Brain microvascular endothelial cell (primary cell): ENCODE results near the gene MFSD6.
"Not testable (repeated sequence)": the region's sequence is repeated elsewhere in the genome, so short reads cannot be mapped to it uniquely, and the experiment has no call there.

Experiments used
- DNase-seq: peaks from one replicate; pipeline ENCODE4 v3.0.0-alpha.2; 2020
- H3K27ac ChIP-seq: fragments of 250-450 bp; sonication (Bioruptor Pico); 2 replicates; pipeline ENCODE4 v1.5.1; 2020; ENCODE audit warnings: mild to moderate bottlenecking, moderate library complexity
- H3K27me3 ChIP-seq: fragments of 250-450 bp; sonication (Bioruptor Pico); replicated peaks from 2 replicates; pipeline ENCODE4 v1.5.1; 2020; ENCODE audit warnings: mild to moderate bottlenecking
- H3K36me3 ChIP-seq: fragments of 250-450 bp; sonication (Bioruptor Pico); replicated peaks from 2 replicates; pipeline ENCODE4 v1.5.1; 2020; ENCODE audit warnings: mild to moderate bottlenecking
- H3K4me3 ChIP-seq: 2 replicates; pipeline ENCODE4 v1.5.1; 2011; ENCODE audit warnings: low read depth, mild to moderate bottlenecking, control low read depth, low read length, moderate library complexity
- CTCF ChIP-seq: IDR thresholded peaks from 2 replicates; pipeline ENCODE4 v1.5.1; 2011; ENCODE audit warnings: low read depth, mild to moderate bottlenecking, moderate library complexity, low read length, control low read depth, inconsistent platforms; ENCODE audit errors: missing control alignments
- in situ Hi-C: cut with HindIII; loops from 2 replicates; pipeline ENCODE4 v1.10.0; 2017; ENCODE audit warnings: low sequenced_read_pairs, low pct_ligation_motif_present

Gene MFSD6

GRCh38 chr2:190493095-190493494 lies 84.9 kb downstream of the MFSD6 start:
- H3K27ac ChIP-seq: no peak overlapping the region
- in situ Hi-C loops: no loop called here
- no peak for TF ChIP-seq CTCF
- no peaks in the 10 kb centered on the region for H3K36me3 ChIP-seq
- DNase-seq: no peak
- no peaks in the 10 kb centered on the region for H3K27me3 ChIP-seq
- no peak overlapping the region for H3K4me3 ChIP-seq

- H3K27ac ChIP-seq, in situ Hi-C loops, H3K36me3 ChIP-seq, H3K27me3 ChIP-seq, DNase-seq, H3K4me3 ChIP-seq: not testable (repeated sequence)
These were observed 86.6 kb downstream of the MFSD6 start for GRCh38 chr2:190494600-190495227.

- Histone ChIP-seq H3K27ac (no peak overlapping the region), H3K4me3 (no peak overlapping the region), H3K27me3 (no peaks in the 10 kb centered on the region), H3K36me3 (no peaks in the 10 kb centered on the region)
- no peak for TF ChIP-seq CTCF
- DNase-seq: no peak
- in situ Hi-C loops: no loop called here
These were observed 89.3 kb downstream of the MFSD6 start for GRCh38 chr2:190497428-190497827.

GRCh38 chr2:190499273-190499672 lies 91.1 kb downstream of the MFSD6 start:
- no peak overlapping the region for H3K27ac ChIP-seq
- no peaks in the 10 kb centered on the region for H3K36me3 ChIP-seq
- TF ChIP-seq CTCF: no peak
- no peak overlapping the region for H3K4me3 ChIP-seq
- DNase-seq: no peak
- in situ Hi-C loops: no loop called here
- H3K27me3 ChIP-seq: no peaks in the 10 kb centered on the region

GRCh38 chr2:190500054-190500502 lies 91.9 kb downstream of the MFSD6 start:
- H3K4me3 ChIP-seq: no peak overlapping the region
- no peak for DNase-seq
- no peak for TF ChIP-seq CTCF
- no peaks in the 10 kb centered on the region for H3K27me3 ChIP-seq
- H3K27ac ChIP-seq: no peak overlapping the region
- in situ Hi-C loops: no loop called here
- H3K36me3 ChIP-seq: no peaks in the 10 kb centered on the region

GRCh38 chr2:190501231-190501630 lies 93.1 kb downstream of the MFSD6 start:
- Histone ChIP-seq H3K36me3 (no peaks in the 10 kb centered on the region), H3K27me3 (no peaks in the 10 kb centered on the region), H3K27ac (no peak overlapping the region), H3K4me3 (no peak overlapping the region)
- no peak for DNase-seq
- in situ Hi-C loops: no loop called here
- no peak for TF ChIP-seq CTCF
